Mesodermal cell (in vitro differentiated cells): ENCODE data around the gene IL1RL1.

Experiments
- H3K27ac ChIP-seq: 2 replicates; pipeline ENCODE4 v1.7.0; 2013; ENCODE audit warnings: mild to moderate bottlenecking, low read depth, low read length, moderate library complexity; ENCODE audit not compliant: severe bottlenecking
- H3K36me3 ChIP-seq: 2 replicates; pipeline ENCODE4 v1.7.1; 2013; ENCODE audit warnings: mild to moderate bottlenecking, low read length, moderate library complexity; ENCODE audit not compliant: control insufficient read depth, insufficient read depth
- H3K4me1 ChIP-seq: one replicate; pipeline ENCODE4 v1.7.1; 2013; ENCODE audit warnings: mild to moderate bottlenecking, low read length; ENCODE audit not compliant: insufficient read depth, control insufficient read depth, poor library complexity, severe bottlenecking
- H3K4me3 ChIP-seq: 2 replicates; pipeline ENCODE4 v1.7.0; 2013; ENCODE audit warnings: low read length, control low read depth, mild to moderate bottlenecking; ENCODE audit not compliant: insufficient read depth, poor library complexity, severe bottlenecking; ENCODE audit errors: extremely low read depth
- H3K9me3 ChIP-seq: 2 replicates; pipeline ENCODE4 v1.7.1; 2013; ENCODE audit warnings: mild to moderate bottlenecking, low read length, moderate library complexity; ENCODE audit not compliant: control insufficient read depth
- WGBS, 2 experiments: methylation state at CpG; one replicate each; pipeline ENCODE4 v1.1.5; 2013; ENCODE audit warnings: missing lambda C conversion rate in 2 of 2; ENCODE audit not compliant: insufficient coverage in 2 of 2; 5-methylcytosine and 5-hydroxymethylcytosine counted together

Gene IL1RL1

GRCh38 chr2:102369866-102370265, 58.5 kb downstream of the IL1RL1 start:
- Histone ChIP-seq H3K4me1 (no peaks in the 10 kb centered on the region), H3K36me3 (no peaks in the 10 kb centered on the region), H3K4me3 (no peak overlapping the region), H3K27ac (no peak overlapping the region), H3K9me3 (peaks cover 21% of the 10 kb centered on the region)
- WGBS, 2 experiments: no CpG with 5 or more reads among the region's 1 CpG

- Histone ChIP-seq H3K27ac (no peak overlapping the region), H3K36me3 (no peaks in the 10 kb centered on the region), H3K4me3 (no peak overlapping the region), H3K4me1 (no peaks in the 10 kb centered on the region), H3K9me3 (no peaks in the 10 kb centered on the region)
- 71% methylated on average over 1 of the region's 1 CpG; no CpG with 5 or more reads in 1 of the 2 experiments for WGBS, 2 experiments
These were observed 64.8 kb downstream of the IL1RL1 start for GRCh38 chr2:102376052-102376591.

GRCh38 chr2:102383722-102384121, 72.4 kb downstream of the IL1RL1 start:
- Histone ChIP-seq H3K4me1 (no peaks in the 10 kb centered on the region), H3K27ac (no peak overlapping the region), H3K36me3 (no peaks in the 10 kb centered on the region), H3K9me3 (peaks cover 12% of the 10 kb centered on the region), H3K4me3 (no peak overlapping the region)

GRCh38 chr2:102385522-102385921, 74.2 kb downstream of the IL1RL1 start:
- no peak overlapping the region for H3K4me3 ChIP-seq
- H3K4me1 ChIP-seq: no peaks in the 10 kb centered on the region
- peaks cover 12% of the 10 kb centered on the region for H3K9me3 ChIP-seq
- H3K27ac ChIP-seq: no peak overlapping the region
- no peaks in the 10 kb centered on the region for H3K36me3 ChIP-seq
- WGBS, 2 experiments: 64 to 73% methylated on average over 1 of the region's 1 CpG

GRCh38 chr2:102386004-102386403, 74.6 kb downstream of the IL1RL1 start:
- WGBS, 2 experiments: 76 to 79% methylated on average over 2 to 3 of the region's 3 CpGs

GRCh38 chr2:102386867-102387541, 75.6 kb downstream of the IL1RL1 start:
- Histone ChIP-seq H3K9me3 (peaks cover 12% of the 10 kb centered on the region), H3K27ac (no peak overlapping the region), H3K36me3 (no peaks in the 10 kb centered on the region), H3K4me3 (no peak overlapping the region), H3K4me1 (no peaks in the 10 kb centered on the region)
- WGBS, 2 experiments: 73 to 100% methylated on average over 1 to 2 of the region's 3 CpGs

More at GRCh38 chr2:102386004-102386403, 74.6 kb downstream of the IL1RL1 start:
- H3K9me3 ChIP-seq: peaks cover 12% of the 10 kb centered on the region
- H3K27ac ChIP-seq: no peak overlapping the region
- H3K4me1 ChIP-seq: no peaks in the 10 kb centered on the region
- no peak overlapping the region for H3K4me3 ChIP-seq
- H3K36me3 ChIP-seq: no peaks in the 10 kb centered on the region

GRCh38 chr2:102387763-102388546, 76.6 kb downstream of the IL1RL1 start:
- H3K27ac ChIP-seq: no peak overlapping the region
- H3K4me3 ChIP-seq: no peak overlapping the region
- 89 to 93% methylated on average over 6 to 7 of the region's 7 CpGs for WGBS, 2 experiments
- peaks cover 12% of the 10 kb centered on the region for H3K9me3 ChIP-seq
- no peaks in the 10 kb centered on the region for H3K4me1 ChIP-seq
- H3K36me3 ChIP-seq: no peaks in the 10 kb centered on the region

GRCh38 chr2:102391565-102391964, 80.2 kb downstream of the IL1RL1 start:
- WGBS, 2 experiments: no CpG with 5 or more reads among the region's 2 CpGs
- Histone ChIP-seq H3K4me3 (no peak overlapping the region), H3K36me3 (no peaks in the 10 kb centered on the region), H3K4me1 (no peaks in the 10 kb centered on the region), H3K27ac (no peak overlapping the region), H3K9me3 (no peaks in the 10 kb centered on the region)

- no peak overlapping the region for H3K27ac ChIP-seq
- no peak overlapping the region for H3K4me3 ChIP-seq
- no peaks in the 10 kb centered on the region for H3K9me3 ChIP-seq
- H3K36me3 ChIP-seq: no peaks in the 10 kb centered on the region
- WGBS, 2 experiments: 90% methylated on average over 2 of the region's 3 CpGs; no CpG with 5 or more reads in 1 of the 2 experiments
- H3K4me1 ChIP-seq: no peaks in the 10 kb centered on the region
These were observed 80.7 kb downstream of the IL1RL1 start for GRCh38 chr2:102392096-102392495.

GRCh38 chr2:102392942-102393341, 81.6 kb downstream of the IL1RL1 start:
- H3K4me1 ChIP-seq: no peaks in the 10 kb centered on the region
- no peak overlapping the region for H3K4me3 ChIP-seq
- no CpG with 5 or more reads among the region's 1 CpG for WGBS, 2 experiments
- H3K9me3 ChIP-seq: no peaks in the 10 kb centered on the region
- no peaks in the 10 kb centered on the region for H3K36me3 ChIP-seq
- H3K27ac ChIP-seq: no peak overlapping the region

- H3K4me3 ChIP-seq: no peak overlapping the region
- WGBS, 2 experiments: no CpG with 5 or more reads among the region's 2 CpGs
These were observed 84.6 kb downstream of the IL1RL1 start for GRCh38 chr2:102396012-102396411.

More at GRCh38 chr2:102396012-102396411, 84.6 kb downstream of the IL1RL1 start:
- Histone ChIP-seq H3K4me1 (no peaks in the 10 kb centered on the region), H3K27ac (no peak overlapping the region), H3K9me3 (no peaks in the 10 kb centered on the region), H3K36me3 (no peaks in the 10 kb centered on the region)
